ENCODE measurements around the gene NFIA. TPM values are rescaled to one million over a fixed set of nuclear protein-coding genes. Genes with fewer than 3 reads are reported as not detected.

NFIA gene
- total and polyA plus RNA-seq, 2 donors (not counting 1 experiment from before 2014, with no cell fraction given): 5.4 to 11.0 TPM

- TF ChIP-seq CTCF (conservative IDR thresholded peaks at IDR 0.05 in 1 of 2, IDR thresholded peaks at IDR 0.05 in 1 of 2; ENCODE audit: low read depth in 1 of 2, low read length in 2 of 2): no peak
- no peak for TF ChIP-seq EZH2 (IDR thresholded peaks at IDR 0.05; ENCODE audit: low read length, missing control alignments)
- Histone ChIP-seq H3K36me3 (ENCODE audit: control insufficient read depth, insufficient read depth, low read length) (no peaks in the 10 kb centered on the region), H2AFZ (ENCODE audit: low read length) (no peak overlapping the region)
Measured at GRCh38 chr1:61114178-61114870, 32.0 kb downstream of the NFIA start.

GRCh38 chr1:61115436-61115835, 33.1 kb downstream of the NFIA start:
- H3K9me3 ChIP-seq (ENCODE audit: control insufficient read depth, insufficient read depth, low read depth, low read length): no peaks in the 10 kb centered on the region
- H3K9ac ChIP-seq (ENCODE audit: insufficient read depth, low read length): no peak overlapping the region
- H3K4me2 ChIP-seq (ENCODE audit: extremely low read depth, insufficient read depth, low read length): no peak overlapping the region
- H3K27ac ChIP-seq (ENCODE audit: insufficient read depth, low read length): no peak overlapping the region
- H3K4me1 ChIP-seq (ENCODE audit: control insufficient read depth, extremely low read depth, insufficient read depth, low read length): no peaks in the 10 kb centered on the region
- no peaks in the 10 kb centered on the region for H3K36me3 ChIP-seq (ENCODE audit: control insufficient read depth, insufficient read depth, low read length)
- TF ChIP-seq EZH2 (IDR thresholded peaks at IDR 0.05; ENCODE audit: low read length, missing control alignments) (no peak), CTCF (conservative IDR thresholded peaks at IDR 0.05 in 1 of 2, IDR thresholded peaks at IDR 0.05 in 1 of 2; ENCODE audit: low read depth in 1 of 2, low read length in 2 of 2) (no peak)
- H4K20me1 ChIP-seq (ENCODE audit: control insufficient read depth, extremely low read depth, insufficient read depth, low read length): no peaks in the 10 kb centered on the region
- DNase-seq (ENCODE audit: low read depth in 2 of 2): no peak
- no peaks in the 10 kb centered on the region for H3K79me2 ChIP-seq (ENCODE audit: control insufficient read depth, insufficient read depth, low read length)
- H3K4me3 ChIP-seq (replicated peaks in 1 of 4; ENCODE audit: control extremely low read depth in 1 of 4, insufficient read depth in 1 of 4, low read depth in 3 of 4, low read length in 4 of 4): no peak overlapping the region
- no peak overlapping the region for H2AFZ ChIP-seq (ENCODE audit: low read length)
- no peaks in the 10 kb centered on the region for H3K27me3 ChIP-seq (ENCODE audit: control insufficient read depth, insufficient read depth, low read length)

More at GRCh38 chr1:61114178-61114870, 32.0 kb downstream of the NFIA start:
- no peak for DNase-seq (ENCODE audit: low read depth in 2 of 2)
- no peak overlapping the region for H3K27ac ChIP-seq (ENCODE audit: insufficient read depth, low read length)
- H3K27me3 ChIP-seq (ENCODE audit: control insufficient read depth, insufficient read depth, low read length): no peaks in the 10 kb centered on the region
- H3K9me3 ChIP-seq (ENCODE audit: control insufficient read depth, insufficient read depth, low read depth, low read length): no peaks in the 10 kb centered on the region
- no peaks in the 10 kb centered on the region for H4K20me1 ChIP-seq (ENCODE audit: control insufficient read depth, extremely low read depth, insufficient read depth, low read length)
- no peaks in the 10 kb centered on the region for H3K4me1 ChIP-seq (ENCODE audit: control insufficient read depth, extremely low read depth, insufficient read depth, low read length)
- H3K79me2 ChIP-seq (ENCODE audit: control insufficient read depth, insufficient read depth, low read length): no peaks in the 10 kb centered on the region
- H3K4me2 ChIP-seq (ENCODE audit: extremely low read depth, insufficient read depth, low read length): no peak overlapping the region
- no peak overlapping the region for H3K4me3 ChIP-seq (replicated peaks in 1 of 4; ENCODE audit: control extremely low read depth in 1 of 4, insufficient read depth in 1 of 4, low read depth in 3 of 4, low read length in 4 of 4)
- no peak overlapping the region for H3K9ac ChIP-seq (ENCODE audit: insufficient read depth, low read length)

- Histone ChIP-seq H3K36me3 (ENCODE audit: control insufficient read depth, insufficient read depth, low read length) (no peaks in the 10 kb centered on the region), H3K9ac (ENCODE audit: insufficient read depth, low read length) (no peak overlapping the region), H2AFZ (ENCODE audit: low read length) (no peak overlapping the region), H3K4me3 (replicated peaks in 1 of 4; ENCODE audit: control extremely low read depth in 1 of 4, insufficient read depth in 1 of 4, low read depth in 3 of 4, low read length in 4 of 4) (no peak overlapping the region), H3K9me3 (ENCODE audit: control insufficient read depth, insufficient read depth, low read depth, low read length) (no peaks in the 10 kb centered on the region), H3K27ac (ENCODE audit: insufficient read depth, low read length) (no peak overlapping the region), H3K4me1 (ENCODE audit: control insufficient read depth, extremely low read depth, insufficient read depth, low read length) (no peaks in the 10 kb centered on the region), H3K27me3 (ENCODE audit: control insufficient read depth, insufficient read depth, low read length) (no peaks in the 10 kb centered on the region), H3K4me2 (ENCODE audit: extremely low read depth, insufficient read depth, low read length) (no peak overlapping the region), H4K20me1 (ENCODE audit: control insufficient read depth, extremely low read depth, insufficient read depth, low read length) (no peaks in the 10 kb centered on the region), H3K79me2 (ENCODE audit: control insufficient read depth, insufficient read depth, low read length) (no peaks in the 10 kb centered on the region)
- no peak for DNase-seq (ENCODE audit: low read depth in 2 of 2)
- TF ChIP-seq EZH2 (IDR thresholded peaks at IDR 0.05; ENCODE audit: low read length, missing control alignments): no peak
- TF ChIP-seq CTCF (conservative IDR thresholded peaks at IDR 0.05 in 1 of 2, IDR thresholded peaks at IDR 0.05 in 1 of 2; ENCODE audit: low read depth in 1 of 2, low read length in 2 of 2): no peak
Measured at GRCh38 chr1:61116421-61116820, 34.1 kb downstream of the NFIA start.

All from fibroblast of lung (primary cell).